Fibroblast of skin of right biceps (primary cell): Measurements from ENCODE around the gene SH3RF1.

Experiments used
- DNase-seq: peaks from one replicate; pipeline ENCODE4 v3.0.0-alpha.2; 2013

Gene SH3RF1

GRCh38 chr4:169158046-169158445 lies 112.7 kb downstream of the SH3RF1 start:
- no peak for DNase-seq

- DNase-seq = no peak
Observed at GRCh38 chr4:169156392-169156791, 114.4 kb downstream of the SH3RF1 start.

GRCh38 chr4:169154121-169154520 lies 116.6 kb downstream of the SH3RF1 start:
- no peak for DNase-seq

- DNase-seq = no peak
Observed at GRCh38 chr4:169153481-169154087, 117.2 kb downstream of the SH3RF1 start.

DNA sequence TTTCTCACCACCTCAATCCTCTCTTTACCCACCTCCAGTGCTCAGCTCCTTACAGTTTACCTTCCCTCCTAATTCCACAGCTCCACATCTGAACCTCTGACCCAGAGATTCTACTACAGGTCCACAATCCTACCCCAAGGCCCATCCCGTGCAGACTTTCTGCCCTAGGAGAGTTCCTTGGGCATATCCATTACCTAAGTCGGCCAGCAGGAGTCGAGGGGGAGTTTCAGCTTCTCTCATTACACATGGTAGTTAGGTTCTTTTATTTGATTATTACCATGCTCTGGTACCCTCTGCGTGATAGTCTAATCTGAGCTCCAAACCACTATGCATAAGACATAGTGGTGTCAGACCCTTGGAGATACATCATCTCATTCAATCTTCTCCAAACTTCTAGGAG lies 117.9 kb downstream of the SH3RF1 start:
- no peak for DNase-seq

GRCh38 chr4:169152098-169152497 lies 118.7 kb downstream of the SH3RF1 start:
- DNase-seq = no peak

DNA sequence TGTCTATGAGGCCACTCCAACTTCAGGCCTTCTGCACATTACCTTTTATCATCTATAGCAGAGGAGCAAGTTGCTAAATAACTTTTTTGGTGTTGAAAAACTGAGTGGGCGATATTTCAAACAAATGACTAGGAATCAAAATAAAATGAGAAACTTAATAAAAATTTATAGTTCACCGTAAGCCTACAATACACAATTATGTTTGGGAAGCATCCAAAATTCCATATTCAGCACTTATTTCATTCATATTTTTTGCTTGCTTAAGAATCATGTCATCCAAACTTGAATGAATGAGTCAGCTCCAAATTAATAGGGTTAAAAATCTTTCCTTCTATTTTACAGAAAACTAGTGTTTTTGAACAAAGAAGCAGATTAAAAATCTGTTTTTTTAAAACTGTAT lies 119.1 kb downstream of the SH3RF1 start:
- peak; percentile 78 for DNase-seq

GRCh38 chr4:169150806-169151205 lies 120.0 kb downstream of the SH3RF1 start:
- DNase-seq = no peak

GRCh38 chr4:169148885-169149284 lies 121.9 kb downstream of the SH3RF1 start:
- DNase-seq = no peak

GRCh38 chr4:169147191-169147590 lies 123.6 kb downstream of the SH3RF1 start:
- DNase-seq = peak; percentile 84

- no peak for DNase-seq
Observed at GRCh38 chr4:169144061-169144600, 126.6 kb downstream of the SH3RF1 start.

- DNase-seq = no peak
Observed at GRCh38 chr4:169143335-169143734, 127.4 kb downstream of the SH3RF1 start.

DNA sequence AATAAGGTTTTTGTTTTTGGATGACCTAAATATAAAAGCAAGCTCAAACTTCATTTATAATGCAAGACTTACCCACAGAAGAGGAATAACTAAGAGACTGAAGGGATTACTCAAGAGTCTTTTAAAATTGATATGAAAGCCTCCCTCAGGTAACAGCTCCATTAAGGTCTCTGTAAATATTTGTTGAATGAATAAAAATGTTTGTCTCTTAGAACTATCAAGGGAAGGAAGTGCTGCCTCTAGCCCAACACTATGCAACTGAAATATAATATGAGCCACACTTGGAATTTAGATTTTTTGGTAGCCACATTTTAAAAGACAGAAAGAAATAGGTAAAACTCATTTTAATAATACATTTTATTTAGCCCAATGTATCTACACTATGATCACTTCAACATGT lies 127.8 kb downstream of the SH3RF1 start:
- DNase-seq = no peak

DNA sequence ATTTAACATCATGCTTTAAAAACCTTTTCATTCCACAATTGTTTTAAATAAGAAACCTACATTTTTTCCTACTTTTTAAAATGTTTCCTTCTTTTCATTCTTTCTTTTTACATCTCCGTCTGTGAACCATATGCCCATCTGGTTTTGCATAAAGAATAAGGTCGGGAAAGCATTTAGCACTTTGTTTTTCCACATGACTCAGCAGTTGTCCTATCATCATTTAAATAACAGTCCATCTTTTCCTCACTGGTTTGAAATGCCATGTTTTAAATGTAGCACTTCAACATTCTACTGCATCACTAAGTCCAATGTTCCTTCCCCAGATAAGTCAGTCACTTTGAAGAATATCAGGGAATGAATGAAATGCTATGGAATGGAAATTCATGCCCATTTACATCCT lies 128.4 kb downstream of the SH3RF1 start:
- peak; percentile 71 for DNase-seq

DNA sequence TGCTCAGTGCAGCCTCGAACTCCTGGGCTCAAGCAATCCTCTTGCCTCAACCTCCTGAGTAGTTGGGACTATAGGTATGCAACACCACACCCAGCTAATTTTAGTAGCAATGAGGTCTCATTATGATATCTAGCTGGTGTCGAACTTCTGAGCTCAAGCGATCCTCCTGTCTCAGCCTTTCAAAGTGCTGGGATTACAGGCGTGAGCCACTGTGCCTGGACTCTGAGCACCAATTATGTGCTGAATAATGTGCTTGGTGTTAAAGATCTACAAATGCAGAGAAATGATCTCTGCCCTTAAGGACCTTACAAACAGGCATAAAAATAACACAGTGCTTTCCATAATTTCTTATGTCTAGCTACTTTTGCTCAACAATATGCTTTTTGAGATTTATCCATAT lies 131.7 kb downstream of the SH3RF1 start:
- no peak for DNase-seq

- no peak for DNase-seq
Observed at GRCh38 chr4:169137558-169137920, 133.2 kb downstream of the SH3RF1 start.

DNA sequence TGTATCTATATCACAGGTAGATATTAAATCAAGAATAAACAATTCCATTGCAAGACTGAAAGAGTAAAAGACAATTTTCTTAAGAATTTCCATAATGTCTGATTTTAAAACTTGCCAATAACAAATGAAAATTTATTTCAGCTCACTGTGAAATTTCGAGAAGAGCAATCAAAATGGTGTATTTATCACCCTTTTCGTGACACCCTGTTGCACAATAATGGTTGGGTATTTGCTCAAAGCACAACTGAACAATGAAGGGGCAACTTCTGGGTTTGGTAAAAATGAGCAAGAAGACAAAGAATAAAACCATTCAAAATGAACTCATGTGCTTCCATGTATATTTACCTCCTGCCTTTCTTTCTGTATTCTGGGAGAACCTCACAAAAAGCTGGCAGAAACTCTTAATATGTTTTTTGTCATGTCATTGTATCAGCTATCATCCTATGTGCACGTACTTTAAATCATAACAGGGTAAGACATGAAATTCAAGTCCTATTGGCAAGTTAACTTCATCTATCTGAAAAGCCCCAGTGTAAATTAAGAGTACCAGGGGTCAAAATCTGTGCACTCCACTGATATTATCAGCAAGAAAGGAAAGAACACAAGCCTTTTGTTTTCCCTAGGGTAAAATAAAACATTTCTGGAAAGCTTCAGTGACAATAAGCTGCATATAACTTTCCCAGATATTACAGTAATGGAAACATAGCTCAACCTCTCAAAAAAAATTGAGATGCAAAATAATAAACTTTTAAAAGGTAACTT lies 133.8 kb downstream of the SH3RF1 start:
- DNase-seq = no peak

- DNase-seq = no peak
Observed at GRCh38 chr4:169136330-169136729, 134.4 kb downstream of the SH3RF1 start.

DNA sequence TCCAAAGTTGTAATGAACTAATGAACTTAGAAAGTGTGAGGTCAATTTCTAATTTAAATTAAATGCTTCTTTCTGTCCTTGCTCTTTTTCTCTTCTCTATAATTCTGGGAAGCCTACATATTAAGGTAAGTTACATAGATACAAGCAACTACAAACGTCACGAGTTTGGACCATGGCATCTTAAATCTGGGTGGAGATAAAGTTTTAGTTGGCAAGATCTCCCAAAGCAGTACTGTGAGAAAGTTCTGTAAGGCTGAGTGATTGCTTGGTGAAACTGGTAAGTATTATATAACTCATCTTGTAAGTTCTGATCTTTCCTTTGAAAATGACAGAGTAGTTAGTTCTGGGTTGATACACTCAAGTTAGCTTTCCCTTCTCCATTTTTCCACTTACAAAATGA lies 135.0 kb downstream of the SH3RF1 start:
- DNase-seq = no peak

DNA sequence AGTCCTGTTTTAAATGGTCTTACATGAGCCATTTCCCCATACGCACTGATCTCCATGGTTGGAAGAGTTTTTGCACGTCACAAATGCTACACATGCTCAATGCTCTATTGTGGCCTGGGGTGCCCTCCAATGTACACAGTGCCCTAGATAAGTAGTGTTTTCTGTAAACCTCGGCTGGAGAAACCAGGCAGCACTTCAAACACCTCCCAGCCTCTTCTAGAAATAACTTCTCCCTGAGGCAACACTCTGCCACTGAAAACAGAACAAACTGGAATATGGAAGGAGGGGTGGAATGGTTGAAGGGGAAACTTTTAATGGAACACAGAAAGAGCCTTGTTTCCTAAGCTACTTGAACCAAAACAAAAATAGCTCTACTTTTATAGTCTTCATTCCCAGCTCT lies 136.8 kb downstream of the SH3RF1 start:
- DNase-seq = no peak

- DNase-seq = peak; percentile 34
Observed at GRCh38 chr4:169132561-169133305, 138.0 kb downstream of the SH3RF1 start.

DNA sequence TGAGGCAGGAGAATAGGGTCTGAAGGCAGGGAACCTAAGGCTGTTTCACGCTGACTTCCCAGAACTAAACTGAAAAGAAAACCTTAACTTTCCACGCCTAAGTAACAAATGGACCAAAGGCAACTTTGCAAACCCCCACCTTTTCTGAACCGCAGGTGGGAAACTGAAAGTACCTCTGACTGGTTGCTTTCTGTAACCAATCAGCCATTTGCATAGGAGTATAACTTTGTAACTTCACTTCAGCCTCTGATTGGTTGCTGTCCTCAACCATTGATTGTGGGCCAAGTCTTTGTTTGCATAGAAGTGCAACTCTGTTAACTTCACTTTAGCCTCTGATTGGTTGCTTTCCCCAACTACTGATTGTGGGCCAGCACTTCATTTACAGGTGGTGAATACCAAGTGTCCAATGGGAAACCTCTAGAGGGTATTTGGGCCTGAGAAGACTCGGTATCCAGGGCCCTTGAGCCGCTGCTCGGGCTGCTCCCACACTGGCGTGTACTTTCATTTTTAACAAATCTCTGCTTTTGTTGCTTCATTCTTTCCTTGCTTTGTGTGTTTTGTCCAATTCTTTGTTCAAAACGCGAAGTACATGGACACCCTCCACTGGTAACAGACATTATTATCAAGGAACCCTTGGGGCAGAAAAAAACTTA lies 139.1 kb downstream of the SH3RF1 start:
- no peak for DNase-seq

GRCh38 chr4:169128902-169129301 lies 141.9 kb downstream of the SH3RF1 start:
- peak; percentile 41 for DNase-seq
